GM12801 (cell line): ENCODE measurements around the gene PCDHB12.

Experiments
- CTCF ChIP-seq: IDR thresholded peaks from one replicate; pipeline ENCODE4 v1.5.1; 2011; ENCODE audit warnings: control low read depth; ENCODE audit not compliant: insufficient read length; ENCODE audit errors: extremely low read depth

The PCDHB12 gene

GRCh38 chr5:141236516-141237313 is 28.2 kb downstream of the PCDHB12 start:
- no peak for TF ChIP-seq CTCF

GRCh38 chr5:141241496-141241895 is 33.0 kb downstream of the PCDHB12 start:
- TF ChIP-seq CTCF = no peak

GRCh38 chr5:141245250-141245717 is 36.8 kb downstream of the PCDHB12 start, which contains the start of gene PCDHB15:
Gene PCDHB15 (plus strand): TSS chr5:141245395. CDS start chr5:141245579, 184 bp downstream.
- TF ChIP-seq CTCF = no peak

GRCh38 chr5:141250576-141250975 is 42.1 kb downstream of the PCDHB12 start:
- TF ChIP-seq CTCF = no peak

- TF ChIP-seq CTCF = no peak
Measured at GRCh38 chr5:141258464-141258863, 49.9 kb downstream of the PCDHB12 start.

GRCh38 chr5:141258948-141259347 is 50.4 kb downstream of the PCDHB12 start:
- TF ChIP-seq CTCF = no peak

GRCh38 chr5:141260458-141261237 is 52.1 kb downstream of the PCDHB12 start:
- no peak for TF ChIP-seq CTCF
